GM12878 (cell line): ENCODE results near the gene KIAA0825. TPM values are rescaled to one million over a fixed set of nuclear protein-coding genes. Genes with fewer than 3 reads are reported as not detected.
"Not testable (repeated sequence)": the region's sequence is repeated elsewhere in the genome, so short reads cannot be mapped to it uniquely, and the experiment has no call there.

Source experiments
- ATAC-seq: fragments of 200-7000 bp; cut with Tn5 transposase; 3 replicates; pipeline ENCODE4 v1.9.1; 2020; ENCODE audit warnings: mild to moderate bottlenecking, moderate library complexity
- BruUV-seq: library from RNA; stranded (reverse); fragments of 400-500 nt; replicated peaks from 2 replicates; lab custom pipeline; 2021; lab: Mats Ljungman, UMichigan
- CTCF ChIA-PET: fragments of 300-600 bp; sonication (Branson Sonifier 250); formaldehyde crosslinking; extraction: SDS; loops from one replicate; lab custom pipeline; 2021; ENCODE audit warnings: inconsistent platforms; lab: Yijun Ruan, JAX
- POLR2A ChIA-PET: fragments of 350-600 bp; formaldehyde crosslinking; extraction: SDS; loops from one replicate; lab custom pipeline; 2021; ENCODE audit warnings: inconsistent platforms; lab: Charles Lee
- RAD21 ChIA-PET: fragments of 300-600 bp; sonication (Branson Sonifier 250); formaldehyde crosslinking; loops from one replicate; lab custom pipeline; 2023; ENCODE audit warnings: antibody characterized with exemption; ENCODE audit not compliant: unreplicated experiment; lab: Charles Lee
- SMC1A ChIA-PET: fragments of 300-600 bp; sonication (Branson Sonifier 250); formaldehyde crosslinking; loops from one replicate; lab custom pipeline; 2023; ENCODE audit not compliant: unreplicated experiment, uncharacterized antibody; lab: Charles Lee
- DNase-seq: peaks from one replicate; pipeline ENCODE4 v3.0.0-alpha.2; 2011; ENCODE audit warnings: low read depth, low spot score
- FAIRE-seq: peaks from 3 replicates; lab custom pipeline; 2011; peaks lifted over from hg19 to GRCh38; lab: Jason Lieb, UNC
- H2AFZ ChIP-seq: 2 replicates; pipeline ENCODE4 v1.6.0; 2011; ENCODE audit warnings: low read depth, low read length, control low read depth; ENCODE audit not compliant: control insufficient read depth
- H3K27ac ChIP-seq: 2 replicates; pipeline ENCODE4 v1.5.1; 2011; ENCODE audit warnings: control low read depth; ENCODE audit not compliant: control insufficient read depth, insufficient read depth
- H3K27me3 ChIP-seq, 2 experiments: replicated peaks in 1 of 2; 2 replicates each; pipeline versions ENCODE4 v1.6.0 to v1.6.1; 2011; ENCODE audit warnings: low read length in 1 of 2; ENCODE audit not compliant: control insufficient read depth in 2 of 2, insufficient read depth in 2 of 2
- H3K36me3 ChIP-seq, 2 experiments: 2 replicates each; pipeline ENCODE4 v1.5.1; 2011; ENCODE audit warnings: low read length in 1 of 2; ENCODE audit not compliant: control insufficient read depth in 2 of 2, insufficient read depth in 2 of 2
- H3K4me1 ChIP-seq: 2 replicates; pipeline ENCODE4 v1.6.1; 2011; ENCODE audit warnings: mild to moderate bottlenecking, low read length, moderate library complexity, mixed read lengths; ENCODE audit not compliant: control insufficient read depth, insufficient read depth
- H3K4me2 ChIP-seq: 2 replicates; pipeline ENCODE4 v1.6.0; 2011; ENCODE audit warnings: control low read depth; ENCODE audit not compliant: control insufficient read depth, insufficient read depth
- H3K4me3 ChIP-seq: fragments of 200-600 bp; sonication (generic); 2 replicates; pipeline ENCODE4 v1.5.1; 2016
- H3K79me2 ChIP-seq: 2 replicates; pipeline ENCODE4 v1.6.0; 2011; ENCODE audit warnings: low read length; ENCODE audit not compliant: control insufficient read depth, insufficient read depth
- H3K9ac ChIP-seq: 2 replicates; pipeline ENCODE4 v1.8.0; 2011; ENCODE audit warnings: low read length, control low read depth, mixed read lengths; ENCODE audit not compliant: control insufficient read depth, insufficient read depth
- H3K9me3 ChIP-seq: replicated peaks from 3 replicates; pipeline ENCODE4 v1.5.1; 2011; ENCODE audit warnings: mild to moderate bottlenecking, low read length; ENCODE audit not compliant: control insufficient read depth, insufficient read depth
- H4K20me1 ChIP-seq: 2 replicates; pipeline ENCODE4 v1.6.0; 2011; ENCODE audit not compliant: control insufficient read depth, insufficient read depth
- EP300 ChIP-seq, 2 experiments: fragments of 150-350 bp in 1 of 2; IDR thresholded peaks; 2 replicates each; pipeline ENCODE4 v1.6.1; 2011 to 2012; ENCODE audit warnings: low read depth in 2 of 2, low read length in 2 of 2, borderline replicate concordance in 1 of 2, improper control_type of control experiment in 1 of 2, inconsistent platforms in 1 of 2; ENCODE audit not compliant: control insufficient read depth in 1 of 2
- JUNB ChIP-seq: IDR thresholded peaks from 2 replicates; pipeline ENCODE4 v1.6.1; 2016; ENCODE audit warnings: antibody characterized with exemption, mild to moderate bottlenecking
- NFXL1 ChIP-seq: fragments of 450-650 bp; IDR thresholded peaks from 2 replicates; pipeline ENCODE4 v1.6.1; 2017; ENCODE audit warnings: antibody characterized with exemption, mild to moderate bottlenecking, borderline replicate concordance
- NFYB ChIP-seq: IDR thresholded peaks from 2 replicates; pipeline ENCODE4 v1.6.1; 2011; ENCODE audit warnings: low read depth, mild to moderate bottlenecking, low read length, improper control_type of control experiment, moderate library complexity; ENCODE audit not compliant: insufficient read depth
- NR2C1 ChIP-seq: fragments of 450-650 bp; IDR thresholded peaks from 2 replicates; pipeline ENCODE4 v1.6.1; 2017; ENCODE audit warnings: antibody characterized with exemption, mild to moderate bottlenecking, moderate library complexity
- NRF1 ChIP-seq: conservative IDR thresholded peaks from 2 replicates; pipeline ENCODE4 v1.6.1; 2011; ENCODE audit warnings: mild to moderate bottlenecking, low read depth, low read length, improper control_type of control experiment
- RAD51 ChIP-seq: fragments of 450-650 bp; IDR thresholded peaks from 2 replicates; pipeline ENCODE4 v1.6.1; 2016; ENCODE audit warnings: moderate library complexity, mild to moderate bottlenecking, inconsistent platforms
- SREBF2 ChIP-seq: IDR thresholded peaks from 2 replicates; pipeline ENCODE4 v1.6.1; 2012; ENCODE audit warnings: mild to moderate bottlenecking, low read length
- SUZ12 ChIP-seq: fragments of 200-600 bp; sonication (generic); IDR thresholded peaks from one replicate; pipeline ENCODE4 v1.6.1; 2018; ENCODE audit warnings: antibody characterized with exemption, mild to moderate bottlenecking; ENCODE audit not compliant: unreplicated experiment
- WGBS: methylation state at CpG from one replicate; pipeline ENCODE4 v1.1.6; 2016; ENCODE audit warnings: low lambda C conversion rate; ENCODE audit not compliant: insufficient replicate concordance, insufficient coverage; ENCODE audit errors: missing lambda C conversion rate; 5-methylcytosine and 5-hydroxymethylcytosine counted together
- in situ Hi-C: fragments of 300-500 bp; cut with MboI; formaldehyde crosslinking; loops from 9 replicates; pipeline ENCODE4 v1.14.3; 2018; ENCODE audit warnings: mixed read lengths
- intact Hi-C: fragments of 100-400 bp; cut with micrococcal nuclease; formaldehyde crosslinking; loops from one replicate; pipeline ENCODE4 v1.14.2; 2022; ENCODE audit not compliant: unreplicated experiment
- polyA plus RNA-seq, 11 experiments: library from polyadenylated mRNA; depleted of rRNA in 4 of 11; unstranded in 6 of 11; stranded (reverse) in 5 of 11; fragments of >200 nt; fragmentation: Nextera tagmentation in 4 of 11; fragmentation: Illumina TruSeq in 1 of 11; extraction: Ambion mirVana in 4 of 11; extraction: Trizol in 1 of 11; gene quantifications; 1 replicate in 1 of 11; 2 replicates in 10 of 11; pipeline versions ENCODE4 v1.2.1 to v1.2.3, GENCODE V29; 2011 to 2016; ENCODE audit warnings: inconsistent platforms in 2 of 11, missing spikeins in 2 of 11, low read depth in 1 of 11
- total RNA-seq, 4 experiments: library from RNA; depleted of rRNA in 3 of 4; stranded (reverse); fragments of >200 nt in 3 of 4; fragmentation: Illumina TruSeq in 1 of 4; extraction: Trizol in 1 of 4; gene quantifications; 2 replicates each; pipeline versions ENCODE4 v1.2.1 to v1.2.3, GENCODE V29; 2013 to 2021
- TF ChIP-seq, protein P1 (sequence below): fragments of 450-650 bp; IDR thresholded peaks from 2 replicates; pipeline ENCODE4 v1.6.1; 2017; ENCODE audit warnings: mild to moderate bottlenecking, low read depth, inconsistent platforms; ENCODE audit not compliant: poor library complexity, severe bottlenecking
- TF ChIP-seq, protein P2 (sequence below): IDR thresholded peaks from 2 replicates; pipeline ENCODE4 v1.6.1; 2011; ENCODE audit warnings: borderline replicate concordance, low read depth, mild to moderate bottlenecking, moderate library complexity, low read length; ENCODE audit not compliant: insufficient read depth, poor library complexity, severe bottlenecking
- TF ChIP-seq, protein P3 (sequence below): IDR thresholded peaks from 2 replicates; pipeline ENCODE4 v1.6.1; 2012; ENCODE audit warnings: low read depth, low read length, improper control_type of control experiment

KIAA0825 gene
- total and polyA plus RNA-seq, 10 of the 15 experiments (the other 5 are each of a cell fraction or from before 2014, with no cell fraction given): 0.55 to 1.9 (median 1.5) TPM

DNA sequence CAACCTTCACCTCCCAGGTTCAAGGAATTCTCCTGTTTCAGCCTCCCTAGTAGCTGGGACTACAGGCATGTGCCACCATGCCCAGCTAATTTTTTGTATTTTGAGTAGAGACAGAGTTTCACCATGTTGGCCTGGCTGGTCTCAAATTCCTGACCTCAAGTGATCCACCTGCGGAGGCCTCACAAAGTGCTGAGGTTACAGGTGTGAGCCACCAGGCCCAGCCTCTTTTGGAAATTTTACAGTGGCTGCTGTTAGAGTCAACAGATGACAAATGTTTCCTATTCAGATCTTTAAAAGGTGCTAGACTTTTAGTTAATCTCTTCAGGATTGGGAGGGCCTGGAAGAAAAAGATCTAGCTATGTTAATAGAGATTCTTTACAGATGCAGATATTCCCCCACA lies 45.1 kb downstream of the KIAA0825 start:
- not testable (repeated sequence) for H3K36me3 ChIP-seq

DNA sequence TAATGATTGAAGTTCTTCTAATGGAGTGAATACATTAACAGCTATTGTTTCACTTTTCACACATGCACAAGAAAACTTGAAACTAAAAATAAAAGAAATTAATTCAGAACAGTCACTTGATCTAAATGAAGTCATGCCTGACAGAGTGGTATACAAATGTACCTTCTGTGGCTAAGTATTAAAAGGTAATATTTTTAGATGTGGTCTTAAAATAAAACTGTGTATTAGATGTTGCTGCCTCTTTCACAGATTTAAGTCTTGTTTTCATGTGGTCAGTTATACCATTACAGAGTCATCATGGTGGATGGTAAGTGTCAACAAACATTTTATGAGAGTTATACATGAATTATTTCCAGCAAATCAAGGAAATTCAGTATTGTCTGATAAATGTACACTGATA lies 47.0 kb downstream of the KIAA0825 start:
- ATAC-seq (peak; percentile 30; the same call in 2 of the 3 replicates), FAIRE-seq (no peak), DNase-seq (no peak)
- no peaks in the 10 kb centered on the region for H3K36me3 ChIP-seq
- RAD21 ChIA-PET: no interaction called here
- H3K27ac ChIP-seq: no peak overlapping the region
- H3K4me1 ChIP-seq: no peaks in the 10 kb centered on the region
- in situ Hi-C loops (no loop called here), intact Hi-C loops (no loop called here)
- H3K9ac ChIP-seq: no peak overlapping the region
- H3K4me3 ChIP-seq: no peak overlapping the region
- POLR2A ChIA-PET: no interaction called here
- no peaks in the 10 kb centered on the region for H3K79me2 ChIP-seq
- H4K20me1 ChIP-seq: no peaks in the 10 kb centered on the region
- SMC1A ChIA-PET: interaction anchor here (1.0 to 2.0 kb wide), 2 partner anchors 9 to 610 kb away, joined by 3 to 5 read pairs; no protein-coding TSS in a partner anchor
- no TSS peak for BruUV-seq
- no peak overlapping the region for H3K4me2 ChIP-seq
- CTCF ChIA-PET: interaction anchor here (2.3 kb wide), 1 partner anchor 9 kb away, joined by 5 read pairs; no protein-coding TSS in a partner anchor
- no peak overlapping the region for H2AFZ ChIP-seq
- no peaks in the 10 kb centered on the region for H3K9me3 ChIP-seq
- no peaks in the 10 kb centered on the region for H3K27me3 ChIP-seq
- TF ChIP-seq SUZ12 (no peak), RAD51 (no peak), NFYB (no peak), SREBF2 (no peak), EP300 (IDR thresholded peaks at IDR 0.05; ENCODE audit: borderline replicate concordance in 1 of 2, control insufficient read depth in 1 of 2, low read depth in 2 of 2, low read length in 2 of 2) (peak in 1 of 2 experiments; percentile 44; a peak in 1 of 4 replicates), JUNB (no peak), NR2C1 (no peak), NRF1 (no peak), NFXL1 (no peak)
- TF ChIP-seq, protein P1, sequence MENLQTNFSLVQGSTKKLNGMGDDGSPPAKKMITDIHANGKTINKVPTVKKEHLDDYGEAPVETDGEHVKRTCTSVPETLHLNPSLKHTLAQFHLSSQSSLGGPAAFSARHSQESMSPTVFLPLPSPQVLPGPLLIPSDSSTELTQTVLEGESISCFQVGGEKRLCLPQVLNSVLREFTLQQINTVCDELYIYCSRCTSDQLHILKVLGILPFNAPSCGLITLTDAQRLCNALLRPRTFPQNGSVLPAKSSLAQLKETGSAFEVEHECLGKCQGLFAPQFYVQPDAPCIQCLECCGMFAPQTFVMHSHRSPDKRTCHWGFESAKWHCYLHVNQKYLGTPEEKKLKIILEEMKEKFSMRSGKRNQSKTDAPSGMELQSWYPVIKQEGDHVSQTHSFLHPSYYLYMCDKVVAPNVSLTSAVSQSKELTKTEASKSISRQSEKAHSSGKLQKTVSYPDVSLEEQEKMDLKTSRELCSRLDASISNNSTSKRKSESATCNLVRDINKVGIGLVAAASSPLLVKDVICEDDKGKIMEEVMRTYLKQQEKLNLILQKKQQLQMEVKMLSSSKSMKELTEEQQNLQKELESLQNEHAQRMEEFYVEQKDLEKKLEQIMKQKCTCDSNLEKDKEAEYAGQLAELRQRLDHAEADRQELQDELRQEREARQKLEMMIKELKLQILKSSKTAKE: no peak
- TF ChIP-seq, protein P2, sequence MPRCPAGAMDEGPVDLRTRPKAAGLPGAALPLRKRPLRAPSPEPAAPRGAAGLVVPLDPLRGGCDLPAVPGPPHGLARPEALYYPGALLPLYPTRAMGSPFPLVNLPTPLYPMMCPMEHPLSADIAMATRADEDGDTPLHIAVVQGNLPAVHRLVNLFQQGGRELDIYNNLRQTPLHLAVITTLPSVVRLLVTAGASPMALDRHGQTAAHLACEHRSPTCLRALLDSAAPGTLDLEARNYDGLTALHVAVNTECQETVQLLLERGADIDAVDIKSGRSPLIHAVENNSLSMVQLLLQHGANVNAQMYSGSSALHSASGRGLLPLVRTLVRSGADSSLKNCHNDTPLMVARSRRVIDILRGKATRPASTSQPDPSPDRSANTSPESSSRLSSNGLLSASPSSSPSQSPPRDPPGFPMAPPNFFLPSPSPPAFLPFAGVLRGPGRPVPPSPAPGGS: no peak
- TF ChIP-seq, protein P3, sequence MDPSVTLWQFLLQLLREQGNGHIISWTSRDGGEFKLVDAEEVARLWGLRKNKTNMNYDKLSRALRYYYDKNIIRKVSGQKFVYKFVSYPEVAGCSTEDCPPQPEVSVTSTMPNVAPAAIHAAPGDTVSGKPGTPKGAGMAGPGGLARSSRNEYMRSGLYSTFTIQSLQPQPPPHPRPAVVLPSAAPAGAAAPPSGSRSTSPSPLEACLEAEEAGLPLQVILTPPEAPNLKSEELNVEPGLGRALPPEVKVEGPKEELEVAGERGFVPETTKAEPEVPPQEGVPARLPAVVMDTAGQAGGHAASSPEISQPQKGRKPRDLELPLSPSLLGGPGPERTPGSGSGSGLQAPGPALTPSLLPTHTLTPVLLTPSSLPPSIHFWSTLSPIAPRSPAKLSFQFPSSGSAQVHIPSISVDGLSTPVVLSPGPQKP: no peak

More for the DNA sequence above, 45.1 kb downstream of the KIAA0825 start:
- H2AFZ ChIP-seq, H4K20me1 ChIP-seq, H3K9me3 ChIP-seq, BruUV-seq, CTCF ChIA-PET, H3K27ac ChIP-seq, FAIRE-seq, H3K9ac ChIP-seq, H3K4me2 ChIP-seq, H3K4me3 ChIP-seq, H3K79me2 ChIP-seq, in situ Hi-C loops, H3K27me3 ChIP-seq, intact Hi-C loops, ATAC-seq, DNase-seq: not testable (repeated sequence)
- 100% methylated on average over 1 of the region's 1 CpG for WGBS
- RAD21 ChIA-PET: interaction anchor here (1.4 kb wide), 1 partner anchor 50 kb away, joined by 3 read pairs; no protein-coding TSS in a partner anchor
- POLR2A ChIA-PET: interaction anchor here (0.7 kb wide), 1 partner anchor 103 kb away, joined by 9 read pairs; no protein-coding TSS in a partner anchor
- SMC1A ChIA-PET: interaction anchor here (1.5 to 3.2 kb wide), 2 partner anchors 16 to 119 kb away, joined by 3 to 9 read pairs; no protein-coding TSS in a partner anchor
- H3K4me1 ChIP-seq: peaks cover 10% of the 10 kb centered on the region
